Transverse colon (tissue), 4 donors: ENCODE data around the gene MLF1.

Experiments
- POLR2A ChIP-seq: fragments of 450-650 bp; IDR thresholded peaks from one replicate; pipeline ENCODE4 v1.6.1; 2016; ENCODE audit warnings: antibody characterized with exemption, mild to moderate bottlenecking, moderate library complexity
- POLR2AphosphoS5 ChIP-seq, 3 donors: sonication (generic); formaldehyde crosslinking; IDR thresholded peaks; one replicate each; pipeline ENCODE4 v1.6.1; 2016; ENCODE audit warnings: antibody characterized with exemption in 3 of 3
- TF ChIP-seq, protein P1 (sequence below), 5 experiments: fragments of 200-600 bp in 3 of 5; fragments of 450-650 bp in 2 of 5; sonication (generic) in 3 of 5; IDR thresholded peaks; 1 replicate in 2 of 5; 2 replicates in 3 of 5; pipeline ENCODE4 v1.5.1; 2016 to 2017; ENCODE audit warnings: antibody characterized with exemption in 5 of 5, inconsistent platforms in 3 of 5, mild to moderate bottlenecking in 2 of 5, moderate library complexity in 1 of 5

DNA sequence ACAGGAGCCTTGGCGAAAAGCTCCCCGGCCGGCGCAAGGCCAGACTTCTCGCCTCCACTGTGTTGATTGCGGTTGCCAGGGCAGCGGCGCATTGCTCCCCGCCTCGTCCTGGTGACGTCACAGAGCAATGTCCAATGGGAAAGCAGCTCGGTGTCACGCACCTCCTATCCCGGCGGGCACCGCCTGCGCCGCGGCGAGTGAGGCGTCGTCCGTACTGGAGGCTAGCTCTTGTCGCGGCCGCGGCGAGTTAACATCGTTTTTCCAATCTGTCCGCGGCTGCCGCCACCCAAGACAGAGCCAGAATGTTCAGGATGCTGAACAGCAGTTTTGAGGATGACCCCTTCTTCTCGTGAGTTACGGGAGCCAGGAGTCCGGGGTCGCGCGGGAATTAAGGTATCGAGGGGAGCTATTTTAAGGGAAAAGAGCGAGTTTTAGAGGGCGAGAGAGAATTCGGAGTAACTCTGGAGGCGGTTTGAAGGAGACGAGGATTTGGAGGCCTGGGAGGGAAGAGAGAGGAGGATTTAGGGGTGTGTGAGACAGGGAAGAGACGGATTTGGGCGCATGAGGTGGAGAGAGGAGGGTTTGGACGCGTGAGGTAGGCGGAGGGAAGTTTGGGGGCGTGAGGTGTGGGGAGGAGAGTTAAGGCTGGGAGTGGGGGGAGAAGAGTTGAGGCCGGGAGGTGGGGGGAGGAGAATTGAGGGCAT lies at the start of gene MLF1:
- TF ChIP-seq, protein P1, sequence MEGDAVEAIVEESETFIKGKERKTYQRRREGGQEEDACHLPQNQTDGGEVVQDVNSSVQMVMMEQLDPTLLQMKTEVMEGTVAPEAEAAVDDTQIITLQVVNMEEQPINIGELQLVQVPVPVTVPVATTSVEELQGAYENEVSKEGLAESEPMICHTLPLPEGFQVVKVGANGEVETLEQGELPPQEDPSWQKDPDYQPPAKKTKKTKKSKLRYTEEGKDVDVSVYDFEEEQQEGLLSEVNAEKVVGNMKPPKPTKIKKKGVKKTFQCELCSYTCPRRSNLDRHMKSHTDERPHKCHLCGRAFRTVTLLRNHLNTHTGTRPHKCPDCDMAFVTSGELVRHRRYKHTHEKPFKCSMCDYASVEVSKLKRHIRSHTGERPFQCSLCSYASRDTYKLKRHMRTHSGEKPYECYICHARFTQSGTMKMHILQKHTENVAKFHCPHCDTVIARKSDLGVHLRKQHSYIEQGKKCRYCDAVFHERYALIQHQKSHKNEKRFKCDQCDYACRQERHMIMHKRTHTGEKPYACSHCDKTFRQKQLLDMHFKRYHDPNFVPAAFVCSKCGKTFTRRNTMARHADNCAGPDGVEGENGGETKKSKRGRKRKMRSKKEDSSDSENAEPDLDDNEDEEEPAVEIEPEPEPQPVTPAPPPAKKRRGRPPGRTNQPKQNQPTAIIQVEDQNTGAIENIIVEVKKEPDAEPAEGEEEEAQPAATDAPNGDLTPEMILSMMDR (IDR thresholded peaks at IDR 0.05), result no peak
- peak; percentile 81 to 95 (median 84) for TF ChIP-seq POLR2AphosphoS5 (IDR thresholded peaks at IDR 0.05)
- peak; percentile 78 for TF ChIP-seq POLR2A
